Tibial nerve (tissue), 4 donors: ENCODE data around the gene CDR2. TPM values are rescaled to one million over a fixed set of nuclear protein-coding genes. Genes with fewer than 3 reads are reported as not detected.

Experiments
- DNase-seq, 2 donors: peaks; one replicate each; pipeline ENCODE4 v3.0.0-alpha.2; 2019; ENCODE audit warnings: low spot score in 2 of 2
- H3K27ac ChIP-seq, 4 donors: fragments of 200-600 bp; sonication (generic) in 3 of 4; one replicate each; pipeline ENCODE4 v1.5.1; 2017 to 2019; ENCODE audit warnings: mild to moderate bottlenecking in 1 of 4
- H3K27me3 ChIP-seq, 2 donors: fragments of 200-600 bp; sonication (generic) in 1 of 2; one replicate each; pipeline versions ENCODE4 v1.5.1 to v1.6.0; 2017 to 2019
- H3K36me3 ChIP-seq, 3 donors: fragments of 200-600 bp; sonication (generic); one replicate each; pipeline ENCODE4 v1.5.1; 2018 to 2019
- H3K4me1 ChIP-seq, 4 donors: fragments of 200-600 bp; sonication (generic) in 3 of 4; one replicate each; pipeline ENCODE4 v1.5.1; 2017 to 2019
- H3K4me3 ChIP-seq, 4 donors: fragments of 200-600 bp; sonication (generic) in 3 of 4; one replicate each; pipeline ENCODE4 v1.5.1; 2017 to 2019; ENCODE audit warnings: mild to moderate bottlenecking in 1 of 4, moderate library complexity in 1 of 4
- H3K9me3 ChIP-seq, 4 donors: fragments of 200-600 bp; sonication (generic) in 3 of 4; one replicate each; pipeline ENCODE4 v1.5.1; 2017 to 2019
- EP300 ChIP-seq, 2 donors: sonication (generic); formaldehyde crosslinking; IDR thresholded peaks; one replicate each; pipeline ENCODE4 v1.6.1; 2017; ENCODE audit warnings: antibody characterized with exemption in 2 of 2, mild to moderate bottlenecking in 1 of 2
- POLR2A ChIP-seq, 2 donors: fragments of 450-650 bp; IDR thresholded peaks; one replicate each; pipeline ENCODE4 v1.6.1; 2017; ENCODE audit warnings: antibody characterized with exemption in 2 of 2, mild to moderate bottlenecking in 2 of 2, moderate library complexity in 2 of 2
- WGBS, 2 donors: methylation state at CpG; one replicate each; pipeline ENCODE4 v1.1.5; 2018; 5-methylcytosine and 5-hydroxymethylcytosine counted together
- total RNA-seq, 4 donors: library from RNA; depleted of rRNA; stranded (reverse); fragments of >200 nt; gene quantifications; one replicate each; pipeline ENCODE4 v1.1.0, GENCODE V29; 2016
- TF ChIP-seq, protein P1 (sequence below), 5 experiments: fragments of 200-600 bp in 3 of 5; fragments of 450-650 bp in 2 of 5; sonication (generic) in 3 of 5; IDR thresholded peaks; one replicate each; pipeline ENCODE4 v1.5.1; 2016 to 2019; ENCODE audit warnings: antibody characterized with exemption in 5 of 5, mild to moderate bottlenecking in 3 of 5, moderate library complexity in 2 of 5

CDR2 gene
- total RNA-seq, 4 donors from 2014 or later = 16.4 to 25.1 (median 18.7) TPM

DNA sequence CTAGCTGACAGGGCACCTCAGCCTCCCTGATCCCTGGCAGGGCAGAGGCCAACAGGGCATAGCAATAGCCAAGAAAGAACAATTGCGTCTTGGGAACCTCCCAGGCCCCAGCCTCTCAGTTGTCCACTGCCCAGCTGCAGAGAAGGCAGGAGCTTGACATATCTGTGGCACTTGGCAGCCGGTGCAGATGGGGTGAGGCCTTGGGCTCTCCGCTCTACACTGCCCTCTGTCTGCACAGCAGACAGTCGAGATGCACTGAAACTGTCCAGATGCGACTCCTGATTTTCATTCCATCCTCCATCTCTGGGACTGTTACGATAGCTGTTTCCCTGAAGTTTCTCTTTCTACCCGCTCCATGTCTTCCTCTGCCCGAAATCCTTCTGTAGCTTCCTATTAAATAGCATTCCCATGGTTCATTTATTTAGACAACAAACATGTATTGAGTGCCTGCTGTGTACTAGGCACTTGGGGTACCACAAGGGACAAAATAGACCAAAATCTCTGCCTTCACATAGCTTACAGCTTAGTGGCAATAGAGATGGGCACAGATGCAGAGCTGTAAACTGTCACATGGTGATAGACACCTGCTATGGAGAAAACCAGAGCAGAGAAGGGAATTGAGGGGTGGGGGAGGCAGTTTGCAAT lies 73.9 kb downstream of the CDR2 start:
- H3K27ac ChIP-seq = peak overlapping the region in 2 of 4 donors; percentile 26 to 39
- DNase-seq = peak in 1 of 2 donors; percentile 36

GRCh38 chr16:22299036-22299435 lies 75.4 kb downstream of the CDR2 start:
- Histone ChIP-seq H3K36me3 (peaks cover 2 to 23% (median 6%) of the 10 kb centered on the region in 3 donors), H3K4me1 (peaks cover 0 to 34% (median 5%) of the 10 kb centered on the region in 4 donors), H3K4me3 (no peak overlapping the region), H3K27ac (peak overlapping the region in 2 of 4 donors; percentile 96), H3K27me3 (no peaks in the 10 kb centered on the region), H3K9me3 (no peaks in the 10 kb centered on the region)
- no peak for DNase-seq
- 96 to 100% methylated on average over 1 of the region's 1 CpG for WGBS, 2 donors
- no peak for TF ChIP-seq POLR2A (IDR thresholded peaks at IDR 0.05)
- TF ChIP-seq, protein P1, sequence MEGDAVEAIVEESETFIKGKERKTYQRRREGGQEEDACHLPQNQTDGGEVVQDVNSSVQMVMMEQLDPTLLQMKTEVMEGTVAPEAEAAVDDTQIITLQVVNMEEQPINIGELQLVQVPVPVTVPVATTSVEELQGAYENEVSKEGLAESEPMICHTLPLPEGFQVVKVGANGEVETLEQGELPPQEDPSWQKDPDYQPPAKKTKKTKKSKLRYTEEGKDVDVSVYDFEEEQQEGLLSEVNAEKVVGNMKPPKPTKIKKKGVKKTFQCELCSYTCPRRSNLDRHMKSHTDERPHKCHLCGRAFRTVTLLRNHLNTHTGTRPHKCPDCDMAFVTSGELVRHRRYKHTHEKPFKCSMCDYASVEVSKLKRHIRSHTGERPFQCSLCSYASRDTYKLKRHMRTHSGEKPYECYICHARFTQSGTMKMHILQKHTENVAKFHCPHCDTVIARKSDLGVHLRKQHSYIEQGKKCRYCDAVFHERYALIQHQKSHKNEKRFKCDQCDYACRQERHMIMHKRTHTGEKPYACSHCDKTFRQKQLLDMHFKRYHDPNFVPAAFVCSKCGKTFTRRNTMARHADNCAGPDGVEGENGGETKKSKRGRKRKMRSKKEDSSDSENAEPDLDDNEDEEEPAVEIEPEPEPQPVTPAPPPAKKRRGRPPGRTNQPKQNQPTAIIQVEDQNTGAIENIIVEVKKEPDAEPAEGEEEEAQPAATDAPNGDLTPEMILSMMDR (IDR thresholded peaks at IDR 0.05) = no peak
- no peak for TF ChIP-seq EP300 (IDR thresholded peaks at IDR 0.05)

More for the DNA sequence above, 73.9 kb downstream of the CDR2 start:
- Histone ChIP-seq H3K27me3 (no peaks in the 10 kb centered on the region), H3K36me3 (peaks cover 2 to 38% (median 6%) of the 10 kb centered on the region in 3 donors), H3K9me3 (no peaks in the 10 kb centered on the region), H3K4me3 (no peak overlapping the region), H3K4me1 (peaks cover 0 to 34% (median 5%) of the 10 kb centered on the region in 4 donors)
- TF ChIP-seq, protein P1 (IDR thresholded peaks at IDR 0.05) = peak in 4 of 5 experiments; percentile 38 to 60 (median 44)
- TF ChIP-seq EP300 (IDR thresholded peaks at IDR 0.05) (no peak), POLR2A (IDR thresholded peaks at IDR 0.05) (no peak)
- WGBS, 2 donors = 46 to 47% methylated on average over 7 to 8 of the region's 8 CpGs

GRCh38 chr16:22297871-22298733 lies 76.3 kb downstream of the CDR2 start:
- no peaks in the 10 kb centered on the region for H3K9me3 ChIP-seq
- no peaks in the 10 kb centered on the region for H3K27me3 ChIP-seq
- H3K4me1 ChIP-seq = peaks cover 0 to 34% (median 5%) of the 10 kb centered on the region in 4 donors
- peak; percentile 45 to 62 for DNase-seq
- TF ChIP-seq EP300 (IDR thresholded peaks at IDR 0.05) = peak in 1 of 2 donors; percentile 54
- TF ChIP-seq, protein P1 (IDR thresholded peaks at IDR 0.05) = no peak
- H3K27ac ChIP-seq = peak overlapping the region; percentile 95 to 96 (median 96)
- peaks cover 2 to 15% (median 4%) of the 10 kb centered on the region in 3 donors for H3K36me3 ChIP-seq
- WGBS, 2 donors = 0 to 1% methylated on average over 25 to 38 of the region's 39 CpGs
- peak overlapping the region; percentile 82 to 96 (median 94) for H3K4me3 ChIP-seq

DNA sequence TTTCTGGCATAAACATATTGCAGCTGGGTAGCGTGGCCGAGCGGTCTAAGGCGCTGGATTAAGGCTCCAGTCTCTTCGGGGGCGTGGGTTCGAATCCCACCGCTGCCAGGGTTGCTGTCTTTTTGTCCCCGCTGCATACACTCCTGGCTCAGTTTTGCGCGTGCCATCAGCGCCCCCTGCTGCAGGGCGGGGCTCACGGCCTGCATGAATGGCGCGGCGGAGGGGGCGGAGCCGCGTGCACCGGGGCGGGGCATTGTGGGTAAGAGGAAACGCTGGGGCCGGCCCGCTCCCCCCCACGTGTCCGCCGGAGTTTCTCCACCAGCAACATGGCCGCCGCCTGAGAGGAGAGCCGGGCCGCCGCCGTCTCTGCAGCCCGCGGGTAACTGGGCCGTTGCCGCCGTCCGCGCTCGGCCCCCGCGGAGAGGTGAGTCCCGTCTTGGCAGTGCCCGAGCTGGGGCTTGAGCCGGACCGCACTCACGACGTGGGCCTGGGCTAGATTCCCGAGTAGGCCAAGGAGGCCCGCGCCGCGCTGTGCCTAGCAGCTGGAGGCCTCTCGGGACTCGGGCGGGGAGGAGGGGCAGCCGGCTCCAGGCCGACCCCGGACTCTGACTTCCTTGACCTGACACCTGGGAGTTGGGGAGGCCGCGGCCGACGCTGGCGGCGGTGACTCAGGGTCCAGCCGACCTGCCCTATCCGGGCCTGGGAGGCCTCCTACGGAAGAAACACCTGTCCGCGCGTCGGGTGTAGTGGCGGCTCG lies 77.1 kb downstream of the CDR2 start, which contains the start of gene POLR3E:
TSS of gene POLR3E (plus strand) at position 296 of the 757 bp plus-strand sequence. CDS start 5,560 bp downstream, outside the sequence.
- peaks cover 0 to 34% (median 5%) of the 10 kb centered on the region in 4 donors for H3K4me1 ChIP-seq
- peak within 1 kb of the TSS; percentile 95 to 96 (median 96) for H3K27ac ChIP-seq
- 0 to 1% methylated on average over 20 to 42 of the region's 76 CpGs for WGBS, 2 donors
- peaks cover 0 to 7% (median 2%) of the 10 kb centered on the region in 3 donors for H3K36me3 ChIP-seq
- TF ChIP-seq POLR2A (IDR thresholded peaks at IDR 0.05) (peak in 1 of 2 donors; percentile 83), EP300 (IDR thresholded peaks at IDR 0.05) (peak; percentile 69 to 92)
- TF ChIP-seq, protein P1 (IDR thresholded peaks at IDR 0.05) = peak; percentile 90 to 99 (median 99)
- H3K4me3 ChIP-seq = peak within 1 kb of the TSS; percentile 82 to 96 (median 94)
- H3K27me3 ChIP-seq = no peaks in the 10 kb centered on the region
- peak; percentile 100 for DNase-seq
- H3K9me3 ChIP-seq = no peaks in the 10 kb centered on the region
